Ascending aorta (tissue), 2 donors: ENCODE data around the gene RPS23. TPM values are rescaled to one million over a fixed set of nuclear protein-coding genes. Genes with fewer than 3 reads are reported as not detected.

Source experiments
- DNase-seq, 2 donors: peaks; one replicate each; pipeline ENCODE4 v3.0.0-alpha.2; 2019; ENCODE audit warnings: low spot score in 2 of 2
- H3K27ac ChIP-seq, 2 donors: fragments of 200-600 bp; sonication (generic); one replicate each; pipeline ENCODE4 v1.5.1; 2016 to 2017; ENCODE audit warnings: mild to moderate bottlenecking in 1 of 2
- H3K27me3 ChIP-seq: fragments of 200-600 bp; sonication (generic); one replicate; pipeline ENCODE4 v1.5.1; 2017
- H3K36me3 ChIP-seq, 2 donors: fragments of 200-600 bp; sonication (generic); one replicate each; pipeline ENCODE4 v1.5.1; 2016
- H3K4me1 ChIP-seq, 2 donors: fragments of 200-600 bp; sonication (generic); one replicate each; pipeline ENCODE4 v1.5.1; 2016 to 2017; ENCODE audit warnings: mild to moderate bottlenecking in 1 of 2
- H3K4me3 ChIP-seq, 2 donors: fragments of 200-600 bp; sonication (generic); one replicate each; pipeline ENCODE4 v1.5.1; 2016 to 2017; ENCODE audit warnings: mild to moderate bottlenecking in 1 of 2
- H3K9me3 ChIP-seq, 2 donors: fragments of 200-600 bp; sonication (generic); one replicate each; pipeline ENCODE4 v1.5.1; 2016
- intact Hi-C: fragments of 100-400 bp; cut with DNase I; formaldehyde crosslinking; loops from one replicate; pipeline ENCODE4 v1.15.1; 2023
- total RNA-seq: library from RNA; depleted of rRNA; stranded (reverse); fragments of >200 nt; gene quantifications from one replicate; pipeline ENCODE4 v1.1.0, GENCODE V29; 2016
- TF ChIP-seq, protein P1 (sequence below), 3 experiments: fragments of 200-600 bp in 2 of 3; fragments of 450-650 bp in 1 of 3; sonication (generic) in 2 of 3; IDR thresholded peaks; one replicate each; pipeline ENCODE4 v1.5.1; 2016 to 2019; ENCODE audit warnings: antibody characterized with exemption in 3 of 3, mild to moderate bottlenecking in 1 of 3, moderate library complexity in 1 of 3

Gene RPS23
- 1,118 TPM for total RNA-seq

- H3K4me1 ChIP-seq, result peaks cover 0 to 19% of the 10 kb centered on the region in 2 donors
- H3K4me3 ChIP-seq, result peak within 1 kb of the TSS; percentile 74 to 90
- H3K27me3 ChIP-seq, result no peaks in the 10 kb centered on the region
- peak within 1 kb of the TSS; percentile 78 for H3K27ac ChIP-seq
- H3K9me3 ChIP-seq, result no peaks in the 10 kb centered on the region
- peaks cover 32% of the 10 kb centered on the region in 2 donors for H3K36me3 ChIP-seq
- DNase-seq, result peak; percentile 60 to 93
- TF ChIP-seq, protein P1, sequence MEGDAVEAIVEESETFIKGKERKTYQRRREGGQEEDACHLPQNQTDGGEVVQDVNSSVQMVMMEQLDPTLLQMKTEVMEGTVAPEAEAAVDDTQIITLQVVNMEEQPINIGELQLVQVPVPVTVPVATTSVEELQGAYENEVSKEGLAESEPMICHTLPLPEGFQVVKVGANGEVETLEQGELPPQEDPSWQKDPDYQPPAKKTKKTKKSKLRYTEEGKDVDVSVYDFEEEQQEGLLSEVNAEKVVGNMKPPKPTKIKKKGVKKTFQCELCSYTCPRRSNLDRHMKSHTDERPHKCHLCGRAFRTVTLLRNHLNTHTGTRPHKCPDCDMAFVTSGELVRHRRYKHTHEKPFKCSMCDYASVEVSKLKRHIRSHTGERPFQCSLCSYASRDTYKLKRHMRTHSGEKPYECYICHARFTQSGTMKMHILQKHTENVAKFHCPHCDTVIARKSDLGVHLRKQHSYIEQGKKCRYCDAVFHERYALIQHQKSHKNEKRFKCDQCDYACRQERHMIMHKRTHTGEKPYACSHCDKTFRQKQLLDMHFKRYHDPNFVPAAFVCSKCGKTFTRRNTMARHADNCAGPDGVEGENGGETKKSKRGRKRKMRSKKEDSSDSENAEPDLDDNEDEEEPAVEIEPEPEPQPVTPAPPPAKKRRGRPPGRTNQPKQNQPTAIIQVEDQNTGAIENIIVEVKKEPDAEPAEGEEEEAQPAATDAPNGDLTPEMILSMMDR (IDR thresholded peaks at IDR 0.05), result no peak
- intact Hi-C loops, result loop anchor here (2.0 kb wide), 1 partner anchor 305 kb away; the partner anchor contains the start of gene ATG10
Measured at GRCh38 chr5:82277987-82278710, at the start of gene RPS23. Gene RPS23 (minus strand): TSS chr5:82278354. CDS start chr5:82278323, 31 bp downstream.

GRCh38 chr5:82327941-82328340 lies 49.8 kb upstream of the RPS23 start:
- no peak overlapping the region for H3K4me3 ChIP-seq
- peaks cover 9 to 34% of the 10 kb centered on the region in 2 donors for H3K4me1 ChIP-seq
- peak overlapping the region; percentile 44 to 63 for H3K27ac ChIP-seq
- TF ChIP-seq, protein P1 (IDR thresholded peaks at IDR 0.05), result no peak
- no peaks in the 10 kb centered on the region for H3K9me3 ChIP-seq
- no peak for DNase-seq
- intact Hi-C loops, result no loop called here
- no peaks in the 10 kb centered on the region for H3K36me3 ChIP-seq
- H3K27me3 ChIP-seq, result no peaks in the 10 kb centered on the region

DNA sequence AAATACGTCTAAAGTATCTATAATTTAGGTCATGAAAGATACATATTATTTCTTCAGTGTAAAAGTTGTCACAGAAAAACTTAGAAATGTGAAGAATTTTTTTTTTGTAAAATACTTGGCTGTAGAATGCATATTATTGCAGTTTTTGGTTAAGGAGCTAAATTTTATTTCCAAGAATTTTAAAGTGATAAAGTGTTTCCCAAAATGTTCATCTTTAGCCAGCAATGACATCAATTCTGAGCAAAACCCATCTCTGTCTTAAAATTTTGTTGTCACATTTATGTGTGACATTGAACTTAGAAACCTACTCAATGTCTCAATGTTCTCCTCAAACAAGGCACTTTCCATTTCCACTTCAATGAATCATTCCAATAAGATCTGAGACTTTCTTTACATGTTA lies 47.8 kb upstream of the RPS23 start:
- peaks cover 0 to 18% of the 10 kb centered on the region in 2 donors for H3K4me1 ChIP-seq
- peak overlapping the region in 1 of 2 donors; percentile 44 for H3K27ac ChIP-seq
- TF ChIP-seq, protein P1 (IDR thresholded peaks at IDR 0.05), result no peak
- DNase-seq, result no peak
- no peaks in the 10 kb centered on the region for H3K9me3 ChIP-seq
- H3K27me3 ChIP-seq, result no peaks in the 10 kb centered on the region
- no peaks in the 10 kb centered on the region for H3K36me3 ChIP-seq
- H3K4me3 ChIP-seq, result no peak overlapping the region
- intact Hi-C loops, result no loop called here

DNA sequence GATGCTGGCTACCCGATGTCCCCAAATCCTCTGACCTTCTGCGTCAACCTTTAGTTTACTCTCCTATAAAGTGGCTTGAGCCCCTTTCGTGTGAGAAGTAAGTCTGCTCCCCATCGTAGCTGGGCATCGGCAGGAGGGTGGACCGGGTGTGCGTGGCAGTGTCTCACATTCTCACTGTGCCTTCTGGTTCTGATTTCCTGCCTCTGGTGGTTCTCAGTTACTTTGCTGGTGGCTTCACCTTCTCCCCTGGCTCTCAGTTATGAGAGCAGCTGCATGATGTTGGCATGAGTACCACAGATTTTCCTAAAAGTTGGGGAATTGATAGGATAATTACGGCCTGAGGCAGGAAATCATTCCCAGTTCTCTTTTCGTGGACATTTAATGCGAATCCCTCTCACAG lies 47.0 kb upstream of the RPS23 start:
- TF ChIP-seq, protein P1 (IDR thresholded peaks at IDR 0.05), result no peak
- DNase-seq, result no peak
- intact Hi-C loops, result no loop called here

DNA sequence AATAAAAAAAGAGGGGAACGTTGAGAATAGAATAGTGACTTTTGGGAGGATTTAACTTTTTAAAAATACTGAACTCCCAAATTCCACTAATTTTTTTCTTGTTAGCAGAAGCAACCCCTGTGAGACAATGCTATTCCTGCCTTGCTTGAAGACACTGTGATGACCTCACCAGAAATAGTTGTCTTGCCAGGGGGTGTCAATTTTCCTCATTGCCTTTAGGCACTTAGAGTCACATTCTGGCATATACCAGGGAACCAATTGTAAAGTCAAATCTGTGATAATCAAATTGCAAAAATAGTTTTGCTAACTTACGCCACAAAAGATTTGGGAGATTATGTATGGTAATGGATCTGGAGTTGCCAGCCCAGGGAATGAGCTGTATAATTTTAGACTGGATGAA lies 42.8 kb upstream of the RPS23 start:
- H3K27ac ChIP-seq, result no peak overlapping the region
- no peak overlapping the region for H3K4me3 ChIP-seq
- no peaks in the 10 kb centered on the region for H3K36me3 ChIP-seq
- no peak for DNase-seq
- H3K9me3 ChIP-seq, result no peaks in the 10 kb centered on the region
- TF ChIP-seq, protein P1 (IDR thresholded peaks at IDR 0.05), result no peak
- H3K4me1 ChIP-seq, result peaks cover 0 to 2% of the 10 kb centered on the region in 2 donors
- H3K27me3 ChIP-seq, result no peaks in the 10 kb centered on the region
- intact Hi-C loops, result no loop called here

More for the DNA sequence above, 47.0 kb upstream of the RPS23 start:
- Histone ChIP-seq H3K27me3 (no peaks in the 10 kb centered on the region), H3K27ac (peak overlapping the region; percentile 2 to 44), H3K9me3 (no peaks in the 10 kb centered on the region), H3K4me3 (no peak overlapping the region), H3K4me1 (peaks cover 0 to 10% of the 10 kb centered on the region in 2 donors), H3K36me3 (no peaks in the 10 kb centered on the region)
